H1 (cell line): Measurements from ENCODE around the gene P2RX5. TPM values are rescaled to one million over a fixed set of nuclear protein-coding genes. Genes with fewer than 3 reads are reported as not detected.

ENCODE experiments used
- NRF1 ChIP-seq: IDR thresholded peaks from 2 replicates; pipeline ENCODE4 v1.6.1; 2011; ENCODE audit warnings: mild to moderate bottlenecking, low read depth, low read length, improper control_type of control experiment
- polyA plus RNA-seq, 7 experiments: library from polyadenylated mRNA; depleted of rRNA in 3 of 7; stranded (reverse) in 5 of 7; unstranded in 2 of 7; fragments of >200 nt in 5 of 7; fragments of 200-250 nt in 2 of 7; gene quantifications; 1 replicate in 5 of 7; 2 replicates in 1 of 7; 4 replicates in 1 of 7; pipeline versions ENCODE4 v1.2.1 to v1.2.3, GENCODE V29; 2011 to 2013; ENCODE audit warnings: missing spikeins in 2 of 7, mixed read lengths in 2 of 7
- total RNA-seq: library from RNA; stranded (reverse); fragmentation: NEBNext Ultra II Directional; extraction: Animal tissue kit (Norgen Biotek cat#: 25700); gene quantifications from 2 replicates; pipeline ENCODE4 v1.2.1, GENCODE V29; 2021

Gene P2RX5
- total and polyA plus RNA-seq, 2 of the 8 experiments (the other 6 are each of a cell fraction or from before 2014, with no cell fraction given) = 12.0 to 15.6 TPM

DNA sequence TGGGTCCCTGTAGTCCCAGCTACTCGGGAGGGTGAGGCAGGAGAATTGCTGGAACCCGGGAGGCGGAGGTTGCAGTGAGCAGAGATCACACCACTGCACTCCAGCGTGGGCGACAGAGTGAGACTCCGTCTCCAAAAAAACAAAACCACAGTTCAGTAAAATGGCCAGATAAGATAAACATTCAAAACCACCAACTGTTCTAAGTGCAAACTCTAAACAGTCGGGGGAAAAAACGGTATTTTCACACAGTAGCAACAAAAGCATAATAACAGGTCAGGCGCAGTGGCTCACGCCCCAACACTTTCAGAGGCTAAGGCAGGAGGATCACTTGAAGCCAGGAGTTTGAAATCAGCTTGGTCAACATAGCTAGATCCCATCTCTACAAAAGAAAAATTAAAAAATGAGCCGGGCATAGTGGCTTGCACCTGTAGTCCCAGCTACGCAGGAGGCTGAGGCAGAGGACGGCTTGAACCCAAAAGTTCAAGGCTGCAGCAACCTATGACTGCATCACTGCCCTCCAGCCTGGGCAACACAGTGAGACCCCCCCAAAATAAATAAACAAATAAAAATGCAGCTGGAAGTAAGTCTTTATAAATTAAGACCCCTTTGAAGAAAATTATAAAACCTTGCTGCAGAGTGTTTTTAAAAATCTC, 17.0 kb upstream of the P2RX5 start (continued):
- no peak for TF ChIP-seq NRF1
